ENCODE results near the gene SLC9C2. TPM values are rescaled to one million over a fixed set of nuclear protein-coding genes. Genes with fewer than 3 reads are reported as not detected.

Gene SLC9C2
- polyA plus RNA-seq, 3 donors, result not detected

GRCh38 chr1:173639102-173639501, 36.2 kb upstream of the SLC9C2 start:
- no peak overlapping the region for H3K4me2 ChIP-seq (replicated peaks; ENCODE audit: extremely low read depth, low read length, poor library complexity, severe bottlenecking)
- H3K79me2 ChIP-seq (ENCODE audit: insufficient read depth, low read length), result no peaks in the 10 kb centered on the region
- intact Hi-C loops (cut with micrococcal nuclease), result no loop called here
- Mint-ChIP-seq H3K4me1 (no peaks in the 10 kb centered on the region), H3K4me3 (no peak overlapping the region), H3K27me3 (ENCODE audit: low read depth in 3 of 3) (peaks cover 0 to 1% (median 0%) of the 10 kb centered on the region in 3 donors), H3K9me3 (peaks cover 0 to 18% (median 6%) of the 10 kb centered on the region in 7 donors), H3K36me3 (no peaks in the 10 kb centered on the region), H3K27ac (no peak overlapping the region)
- H2AFZ ChIP-seq (ENCODE audit: insufficient read depth, low read depth, low read length, poor library complexity, severe bottlenecking), result no peak overlapping the region
- H3K27me3 ChIP-seq (ENCODE audit: control insufficient read depth in 2 of 2, insufficient read depth in 2 of 2, low read length in 2 of 2), result no peaks in the 10 kb centered on the region
- DNase-seq, result no peak
- no peak overlapping the region for H3K9ac ChIP-seq (ENCODE audit: insufficient read depth, low read length, poor library complexity, severe bottlenecking)
- H3K36me3 ChIP-seq (replicated peaks in 1 of 2; ENCODE audit: control insufficient read depth in 1 of 2, insufficient read depth in 2 of 2, low read length in 2 of 2), result no peaks in the 10 kb centered on the region
- no peaks in the 10 kb centered on the region for H3K4me1 ChIP-seq (ENCODE audit: control insufficient read depth in 1 of 2, insufficient read depth in 2 of 2, low read length in 2 of 2)
- WGBS (ENCODE audit: insufficient coverage), result 92% methylated on average over 2 of the region's 2 CpGs
- H3K4me3 ChIP-seq (replicated peaks in 1 of 3; ENCODE audit: low read depth in 2 of 3, low read length in 3 of 3), result no peak overlapping the region
- no peaks in the 10 kb centered on the region for H4K20me1 ChIP-seq (ENCODE audit: insufficient read depth, low read length)
- peaks cover 0 to 9% of the 10 kb centered on the region in 2 donors for H3K9me3 ChIP-seq (replicated peaks in 1 of 2; ENCODE audit: control insufficient read depth in 1 of 2, insufficient read depth in 1 of 2, low read length in 2 of 2)
- H3K27ac ChIP-seq (ENCODE audit: low read depth in 1 of 2, low read length in 2 of 2), result no peak overlapping the region
- TF ChIP-seq CTCF (IDR thresholded peaks at IDR 0.05), result no peak

GRCh38 chr1:173638043-173639021, 35.5 kb upstream of the SLC9C2 start:
- 97% methylated on average over 7 of the region's 12 CpGs for WGBS (ENCODE audit: insufficient coverage)
- intact Hi-C loops (cut with micrococcal nuclease), result no loop called here

More at GRCh38 chr1:173638043-173639021, 35.5 kb upstream of the SLC9C2 start:
- no peaks in the 10 kb centered on the region for H3K4me1 Mint-ChIP-seq
- no peaks in the 10 kb centered on the region for H3K79me2 ChIP-seq (ENCODE audit: insufficient read depth, low read length)
- no peak overlapping the region for H3K4me2 ChIP-seq (replicated peaks; ENCODE audit: extremely low read depth, low read length, poor library complexity, severe bottlenecking)
- H3K27ac Mint-ChIP-seq, result no peak overlapping the region
- no peaks in the 10 kb centered on the region for H3K36me3 ChIP-seq (replicated peaks in 1 of 2; ENCODE audit: control insufficient read depth in 1 of 2, insufficient read depth in 2 of 2, low read length in 2 of 2)
- H2AFZ ChIP-seq (ENCODE audit: insufficient read depth, low read depth, low read length, poor library complexity, severe bottlenecking), result no peak overlapping the region
- H3K9ac ChIP-seq (ENCODE audit: insufficient read depth, low read length, poor library complexity, severe bottlenecking), result no peak overlapping the region
- no peak for TF ChIP-seq CTCF (IDR thresholded peaks at IDR 0.05)
- H3K4me1 ChIP-seq (ENCODE audit: control insufficient read depth in 1 of 2, insufficient read depth in 2 of 2, low read length in 2 of 2), result no peaks in the 10 kb centered on the region
- peaks cover 0 to 9% of the 10 kb centered on the region in 2 donors for H3K9me3 ChIP-seq (replicated peaks in 1 of 2; ENCODE audit: control insufficient read depth in 1 of 2, insufficient read depth in 1 of 2, low read length in 2 of 2)
- H3K4me3 ChIP-seq (replicated peaks in 1 of 3; ENCODE audit: low read depth in 2 of 3, low read length in 3 of 3), result no peak overlapping the region
- no peak overlapping the region for H3K4me3 Mint-ChIP-seq
- peaks cover 0 to 18% (median 6%) of the 10 kb centered on the region in 7 donors for H3K9me3 Mint-ChIP-seq
- H4K20me1 ChIP-seq (ENCODE audit: insufficient read depth, low read length), result no peaks in the 10 kb centered on the region
- no peak for DNase-seq
- peaks cover 0 to 1% (median 0%) of the 10 kb centered on the region in 3 donors for H3K27me3 Mint-ChIP-seq (ENCODE audit: low read depth in 3 of 3)
- no peaks in the 10 kb centered on the region for H3K36me3 Mint-ChIP-seq
- no peaks in the 10 kb centered on the region for H3K27me3 ChIP-seq (ENCODE audit: control insufficient read depth in 2 of 2, insufficient read depth in 2 of 2, low read length in 2 of 2)
- H3K27ac ChIP-seq (ENCODE audit: low read depth in 1 of 2, low read length in 2 of 2), result no peak overlapping the region
